Ovary (tissue), 3 donors: ENCODE results near the gene DMAC2.

Source experiments
- EP300 ChIP-seq: sonication (generic); formaldehyde crosslinking; IDR thresholded peaks from one replicate; pipeline ENCODE4 v1.6.1; 2017; ENCODE audit warnings: antibody characterized with exemption
- POLR2A ChIP-seq: fragments of 450-650 bp; IDR thresholded peaks from one replicate; pipeline ENCODE4 v1.6.1; 2017; ENCODE audit warnings: antibody characterized with exemption, mild to moderate bottlenecking, moderate library complexity
- TF ChIP-seq, protein P1 (sequence below), 3 donors: fragments of 450-650 bp in 2 of 3; fragments of 200-600 bp in 1 of 3; IDR thresholded peaks; one replicate each; pipeline versions ENCODE4 v1.5.1 to v1.8.0; 2016 to 2022; ENCODE audit warnings: antibody characterized with exemption in 3 of 3, mild to moderate bottlenecking in 1 of 3
- donor health status: DM: no; HTN: no; CAD: no.

DNA sequence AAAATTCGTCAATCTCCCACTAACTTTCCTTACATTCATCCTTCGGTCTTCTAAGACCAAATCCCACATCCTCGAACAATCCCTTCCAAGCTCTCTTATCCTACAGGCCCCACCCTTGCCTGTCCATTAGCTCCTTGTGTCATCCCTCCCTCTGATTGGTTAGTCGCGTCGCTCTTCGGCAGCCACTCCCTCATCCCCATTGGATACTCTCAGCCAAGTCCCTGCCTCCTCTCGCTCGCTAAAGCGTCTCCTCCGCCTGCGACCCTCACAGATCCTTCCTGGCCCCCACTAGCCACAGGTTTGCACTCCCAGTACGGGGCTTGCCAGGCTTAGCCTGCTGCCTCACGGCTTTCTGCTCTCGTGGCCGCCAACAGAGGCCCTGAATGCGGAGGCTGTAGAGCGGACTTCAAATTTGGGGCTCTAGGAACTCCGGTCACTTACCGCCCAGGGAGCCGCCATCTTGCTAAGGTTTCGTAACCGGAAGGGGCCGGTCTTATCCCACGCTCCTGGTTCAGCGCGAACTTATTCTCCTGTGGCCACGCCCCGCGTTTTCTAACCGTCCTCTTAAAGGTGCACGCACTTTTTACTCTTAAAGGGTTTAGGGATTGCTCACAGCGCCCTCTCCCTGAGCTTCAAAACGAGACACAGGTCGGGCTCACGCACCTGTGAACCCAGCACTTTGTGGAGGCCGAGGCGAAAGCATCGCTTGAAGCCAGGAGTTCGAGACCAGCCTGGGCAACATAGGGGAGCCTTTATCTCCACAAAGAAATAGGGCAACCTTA is at the start of gene DMAC2:
- TF ChIP-seq, protein P1, sequence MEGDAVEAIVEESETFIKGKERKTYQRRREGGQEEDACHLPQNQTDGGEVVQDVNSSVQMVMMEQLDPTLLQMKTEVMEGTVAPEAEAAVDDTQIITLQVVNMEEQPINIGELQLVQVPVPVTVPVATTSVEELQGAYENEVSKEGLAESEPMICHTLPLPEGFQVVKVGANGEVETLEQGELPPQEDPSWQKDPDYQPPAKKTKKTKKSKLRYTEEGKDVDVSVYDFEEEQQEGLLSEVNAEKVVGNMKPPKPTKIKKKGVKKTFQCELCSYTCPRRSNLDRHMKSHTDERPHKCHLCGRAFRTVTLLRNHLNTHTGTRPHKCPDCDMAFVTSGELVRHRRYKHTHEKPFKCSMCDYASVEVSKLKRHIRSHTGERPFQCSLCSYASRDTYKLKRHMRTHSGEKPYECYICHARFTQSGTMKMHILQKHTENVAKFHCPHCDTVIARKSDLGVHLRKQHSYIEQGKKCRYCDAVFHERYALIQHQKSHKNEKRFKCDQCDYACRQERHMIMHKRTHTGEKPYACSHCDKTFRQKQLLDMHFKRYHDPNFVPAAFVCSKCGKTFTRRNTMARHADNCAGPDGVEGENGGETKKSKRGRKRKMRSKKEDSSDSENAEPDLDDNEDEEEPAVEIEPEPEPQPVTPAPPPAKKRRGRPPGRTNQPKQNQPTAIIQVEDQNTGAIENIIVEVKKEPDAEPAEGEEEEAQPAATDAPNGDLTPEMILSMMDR (IDR thresholded peaks at IDR 0.05) = no peak
- TF ChIP-seq POLR2A (peak; percentile 90), EP300 (peak; percentile 17)
